ENCODE results near the gene HOTAIR. TPM values are rescaled to one million over a fixed set of nuclear protein-coding genes. Genes with fewer than 3 reads are reported as not detected.

Gene HOTAIR
- total RNA-seq, 1 experiment from 2014 or later = not detected

- WGBS (ENCODE audit: extremely low coverage, insufficient read length, low lambda C conversion rate) = no CpG with 5 or more reads among the region's 35 CpGs
- H3K4me1 ChIP-seq (ENCODE audit: insufficient read depth, low read length) = no peaks in the 10 kb centered on the region
- H3K18ac ChIP-seq (ENCODE audit: insufficient read length, low read depth, low read length) = no peak overlapping the region
- H4K5ac ChIP-seq (ENCODE audit: insufficient read length, low read depth, low read length) = no peak overlapping the region
- H4K91ac ChIP-seq (ENCODE audit: insufficient read length, low read depth, low read length) = no peak overlapping the region
- H3K9ac ChIP-seq (ENCODE audit: extremely low read depth, insufficient read length, low read length) = no peak overlapping the region
- TF ChIP-seq, protein P1, sequence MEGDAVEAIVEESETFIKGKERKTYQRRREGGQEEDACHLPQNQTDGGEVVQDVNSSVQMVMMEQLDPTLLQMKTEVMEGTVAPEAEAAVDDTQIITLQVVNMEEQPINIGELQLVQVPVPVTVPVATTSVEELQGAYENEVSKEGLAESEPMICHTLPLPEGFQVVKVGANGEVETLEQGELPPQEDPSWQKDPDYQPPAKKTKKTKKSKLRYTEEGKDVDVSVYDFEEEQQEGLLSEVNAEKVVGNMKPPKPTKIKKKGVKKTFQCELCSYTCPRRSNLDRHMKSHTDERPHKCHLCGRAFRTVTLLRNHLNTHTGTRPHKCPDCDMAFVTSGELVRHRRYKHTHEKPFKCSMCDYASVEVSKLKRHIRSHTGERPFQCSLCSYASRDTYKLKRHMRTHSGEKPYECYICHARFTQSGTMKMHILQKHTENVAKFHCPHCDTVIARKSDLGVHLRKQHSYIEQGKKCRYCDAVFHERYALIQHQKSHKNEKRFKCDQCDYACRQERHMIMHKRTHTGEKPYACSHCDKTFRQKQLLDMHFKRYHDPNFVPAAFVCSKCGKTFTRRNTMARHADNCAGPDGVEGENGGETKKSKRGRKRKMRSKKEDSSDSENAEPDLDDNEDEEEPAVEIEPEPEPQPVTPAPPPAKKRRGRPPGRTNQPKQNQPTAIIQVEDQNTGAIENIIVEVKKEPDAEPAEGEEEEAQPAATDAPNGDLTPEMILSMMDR (conservative IDR thresholded peaks at IDR 0.05) = no peak
- H3K4me1 Mint-ChIP-seq = peaks cover 7 to 27% of the 10 kb centered on the region in 2 experiments
- peaks cover 4 to 9% of the 10 kb centered on the region in 2 experiments; a peak in 3 of 5 replicates for H3K9me3 Mint-ChIP-seq
- no peaks in the 10 kb centered on the region for H4K20me1 ChIP-seq (ENCODE audit: control insufficient read depth, insufficient read depth, insufficient read length)
- H2BK120ac ChIP-seq (ENCODE audit: low read depth, low read length, poor library complexity, severe bottlenecking) = no peak overlapping the region
- H3K4me3 Mint-ChIP-seq = peak overlapping the region; percentile 45 to 63
- no peak overlapping the region for H3K23ac ChIP-seq (ENCODE audit: insufficient read length, low read depth, low read length)
- H3K79me2 ChIP-seq (ENCODE audit: insufficient read depth, low read length) = no peaks in the 10 kb centered on the region
- peak overlapping the region; percentile 26 for H3K4me2 ChIP-seq (ENCODE audit: insufficient read depth, insufficient read length, low read length)
- no peak overlapping the region for H3K27ac ChIP-seq (ENCODE audit: insufficient read length, low read depth, low read length)
- H3K79me1 ChIP-seq (ENCODE audit: insufficient read depth, low read depth, low read length, poor library complexity, severe bottlenecking) = no peaks in the 10 kb centered on the region
- no peak overlapping the region for H4K8ac ChIP-seq (replicated peaks; ENCODE audit: insufficient read length, low read depth, low read length)
- H2AFZ ChIP-seq (ENCODE audit: low read length) = no peak overlapping the region
- H3T11ph ChIP-seq (ENCODE audit: low read length) = no peak overlapping the region
- H3K4ac ChIP-seq (ENCODE audit: low read depth, low read length) = no peak overlapping the region
- H2BK15ac ChIP-seq (ENCODE audit: low read depth, low read length) = no peak overlapping the region
- DNase-seq = no peak
- H2BK20ac ChIP-seq (ENCODE audit: low read depth, low read length, poor library complexity, severe bottlenecking) = no peak overlapping the region
- no peak overlapping the region for H3K27ac Mint-ChIP-seq
- H2AK5ac ChIP-seq (ENCODE audit: insufficient read length, low read length) = no peak overlapping the region
- H3K23me2 ChIP-seq (ENCODE audit: insufficient read length, low read depth, low read length, poor library complexity, severe bottlenecking) = no peaks in the 10 kb centered on the region
- H3K56ac ChIP-seq (ENCODE audit: insufficient read length, low read depth, low read length) = no peak overlapping the region
- H3K27me3 ChIP-seq (ENCODE audit: insufficient read depth, low read length) = peaks cover 99% of the 10 kb centered on the region
- no peaks in the 10 kb centered on the region for H3K9me3 ChIP-seq (ENCODE audit: control insufficient read depth, low read depth, low read length)
- no peaks in the 10 kb centered on the region for H3K36me3 Mint-ChIP-seq (ENCODE audit: insufficient read depth in 1 of 3, low read depth in 3 of 3)
- H2BK5ac ChIP-seq (ENCODE audit: insufficient read length, low read length) = no peak overlapping the region
- H3K14ac ChIP-seq (ENCODE audit: insufficient read depth, low read length) = no peak overlapping the region
- H2BK12ac ChIP-seq (ENCODE audit: insufficient read length, low read depth, low read length) = no peak overlapping the region
- peaks cover 100% of the 10 kb centered on the region for H3K27me3 Mint-ChIP-seq (ENCODE audit: low read depth)
Observed at GRCh38 chr12:53999559-54000115, 24.9 kb upstream of the HOTAIR start.
